Right lobe of liver (tissue), 6 donors: ENCODE measurements around the gene MICU2. TPM values are rescaled to one million over a fixed set of nuclear protein-coding genes. Genes with fewer than 3 reads are reported as not detected.

Experiments
- ATAC-seq, 4 donors: fragments of 200-7000 bp; cut with Tn5 transposase; one replicate each; pipeline ENCODE4 v1.9.1; 2020; ENCODE audit warnings: mild to moderate bottlenecking in 4 of 4, moderate library complexity in 4 of 4
- DNase-seq, 3 donors: peaks; one replicate each; pipeline ENCODE4 v3.0.0-alpha.2; 2020
- H3K27ac ChIP-seq, 3 donors: fragments of 200-600 bp; one replicate each; pipeline ENCODE4 v1.8.0; 2022
- H3K27me3 ChIP-seq, 2 donors: fragments of 200-600 bp; one replicate each; pipeline ENCODE4 v1.8.0; 2022
- H3K36me3 ChIP-seq, 4 donors: fragments of 200-600 bp; sonication (generic) in 1 of 4; one replicate each; pipeline versions ENCODE4 v1.5.1 to v1.8.0; 2017 to 2022; ENCODE audit warnings: control low read depth in 1 of 4
- H3K4me1 ChIP-seq, 4 donors: fragments of 200-600 bp; sonication (generic) in 1 of 4; one replicate each; pipeline versions ENCODE4 v1.5.1 to v1.8.0; 2017 to 2022; ENCODE audit warnings: control low read depth in 1 of 4
- H3K4me3 ChIP-seq, 3 donors: fragments of 200-600 bp; one replicate each; pipeline ENCODE4 v1.8.0; 2022
- H3K9me3 ChIP-seq, 4 donors: fragments of 200-600 bp; sonication (generic) in 1 of 4; one replicate each; pipeline versions ENCODE4 v1.5.1 to v1.8.0; 2017 to 2022; ENCODE audit warnings: control low read depth in 1 of 4
- POLR2A ChIP-seq: fragments of 450-650 bp; IDR thresholded peaks from one replicate; pipeline ENCODE4 v1.6.1; 2017; ENCODE audit warnings: antibody characterized with exemption, mild to moderate bottlenecking
- WGBS: methylation state at CpG from one replicate; pipeline ENCODE4 v1.1.6; 2018; ENCODE audit warnings: low coverage, low lambda C conversion rate; ENCODE audit not compliant: insufficient coverage; ENCODE audit errors: missing lambda C conversion rate; 5-methylcytosine and 5-hydroxymethylcytosine counted together
- intact Hi-C, 2 donors: fragments of 100-400 bp; cut with DNase I; formaldehyde crosslinking; loops; one replicate each; pipeline versions ENCODE4 v1.11.2 to v1.14.1; 2022
- total RNA-seq, 6 experiments: library from RNA; depleted of rRNA in 2 of 6; stranded (reverse); fragments of >200 nt in 2 of 6; fragmentation: NEBNext Ultra II Directional in 3 of 6; extraction: Animal tissue kit (Norgen Biotek cat#: 25700) in 3 of 6; gene quantifications; one replicate each; pipeline versions ENCODE4 v1.1.0 to v1.2.4, GENCODE V29; 2016 to 2023
- TF ChIP-seq, protein P1 (sequence below), 4 donors: fragments of 200-600 bp in 3 of 4; fragments of 450-650 bp in 1 of 4; IDR thresholded peaks; one replicate each; pipeline versions ENCODE4 v1.5.1 to v1.8.0; 2016 to 2022; ENCODE audit warnings: antibody characterized with exemption in 4 of 4, mild to moderate bottlenecking in 2 of 4
- donor health status: DM: no; HTN: yes; CAD: no.
- donor health status: DM: no; HTN: no; CAD: no.
- donor health status: DM: no; HTN: no; CAD: no.
- donor health status: DM: no; HTN: yes; CAD: no.
- donor health status: DM: no; HTN: yes; CAD: no.

Gene MICU2
- total RNA-seq, 6 experiments from 2014 or later: 13.1 to 71.1 (median 16.4) TPM

DNA sequence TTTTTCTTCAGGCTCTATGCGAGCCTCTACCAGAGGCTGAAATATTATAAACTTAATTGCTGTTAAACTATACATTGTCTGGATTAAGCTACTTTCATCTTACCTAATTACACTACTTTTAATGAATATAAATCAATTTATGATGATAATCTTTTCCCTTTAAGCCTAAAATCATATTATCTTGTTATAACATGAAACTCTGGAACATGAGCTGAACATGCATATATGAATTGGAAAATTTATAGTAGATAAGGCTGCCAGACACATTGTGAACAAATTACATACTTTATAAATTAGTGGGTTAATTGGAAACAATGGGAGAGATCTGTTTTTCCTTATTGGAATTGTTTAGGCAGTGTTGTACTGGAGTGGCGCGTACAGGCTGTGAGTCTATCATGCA lies 99.6 kb downstream of the MICU2 start:
- Histone ChIP-seq H3K36me3 (peaks cover 0 to 7% (median 0%) of the 10 kb centered on the region in 4 donors), H3K4me1 (no peaks in the 10 kb centered on the region), H3K27ac (no peak overlapping the region), H3K4me3 (no peak overlapping the region), H3K9me3 (no peaks in the 10 kb centered on the region), H3K27me3 (no peaks in the 10 kb centered on the region)
- DNase-seq (no peak), ATAC-seq (no peak)
- 100% methylated on average over 1 of the region's 3 CpGs for WGBS
- intact Hi-C loops: no loop called here
- TF ChIP-seq, protein P1, sequence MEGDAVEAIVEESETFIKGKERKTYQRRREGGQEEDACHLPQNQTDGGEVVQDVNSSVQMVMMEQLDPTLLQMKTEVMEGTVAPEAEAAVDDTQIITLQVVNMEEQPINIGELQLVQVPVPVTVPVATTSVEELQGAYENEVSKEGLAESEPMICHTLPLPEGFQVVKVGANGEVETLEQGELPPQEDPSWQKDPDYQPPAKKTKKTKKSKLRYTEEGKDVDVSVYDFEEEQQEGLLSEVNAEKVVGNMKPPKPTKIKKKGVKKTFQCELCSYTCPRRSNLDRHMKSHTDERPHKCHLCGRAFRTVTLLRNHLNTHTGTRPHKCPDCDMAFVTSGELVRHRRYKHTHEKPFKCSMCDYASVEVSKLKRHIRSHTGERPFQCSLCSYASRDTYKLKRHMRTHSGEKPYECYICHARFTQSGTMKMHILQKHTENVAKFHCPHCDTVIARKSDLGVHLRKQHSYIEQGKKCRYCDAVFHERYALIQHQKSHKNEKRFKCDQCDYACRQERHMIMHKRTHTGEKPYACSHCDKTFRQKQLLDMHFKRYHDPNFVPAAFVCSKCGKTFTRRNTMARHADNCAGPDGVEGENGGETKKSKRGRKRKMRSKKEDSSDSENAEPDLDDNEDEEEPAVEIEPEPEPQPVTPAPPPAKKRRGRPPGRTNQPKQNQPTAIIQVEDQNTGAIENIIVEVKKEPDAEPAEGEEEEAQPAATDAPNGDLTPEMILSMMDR (IDR thresholded peaks at IDR 0.05): no peak
- TF ChIP-seq POLR2A: no peak

DNA sequence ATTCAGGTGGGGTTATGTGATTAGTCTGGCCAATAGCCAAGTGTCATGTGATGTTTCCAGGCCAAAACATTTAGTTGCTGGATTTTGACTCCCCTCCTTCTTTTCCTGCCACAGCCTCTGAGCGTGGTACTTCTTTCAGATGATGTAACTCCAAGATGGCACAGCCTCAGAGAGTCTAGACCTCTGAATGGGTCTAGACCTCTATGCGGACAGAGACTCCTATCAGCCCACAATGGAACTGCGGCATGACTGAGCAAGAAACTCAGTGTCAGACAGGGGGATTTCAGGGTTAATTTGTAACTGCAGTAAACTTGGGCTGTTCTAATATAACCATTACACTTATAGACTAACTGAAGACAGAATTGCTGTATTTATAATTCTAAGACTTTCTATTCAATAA lies 102.3 kb downstream of the MICU2 start:
- TF ChIP-seq, protein P1 (IDR thresholded peaks at IDR 0.05): no peak
- TF ChIP-seq POLR2A: no peak
- 100% methylated on average over 2 of the region's 3 CpGs for WGBS
- Histone ChIP-seq H3K27me3 (no peaks in the 10 kb centered on the region), H3K9me3 (no peaks in the 10 kb centered on the region), H3K4me3 (no peak overlapping the region), H3K4me1 (no peaks in the 10 kb centered on the region), H3K27ac (no peak overlapping the region), H3K36me3 (no peaks in the 10 kb centered on the region)
- intact Hi-C loops: no loop called here
- no peak for ATAC-seq
- DNase-seq: no peak

DNA sequence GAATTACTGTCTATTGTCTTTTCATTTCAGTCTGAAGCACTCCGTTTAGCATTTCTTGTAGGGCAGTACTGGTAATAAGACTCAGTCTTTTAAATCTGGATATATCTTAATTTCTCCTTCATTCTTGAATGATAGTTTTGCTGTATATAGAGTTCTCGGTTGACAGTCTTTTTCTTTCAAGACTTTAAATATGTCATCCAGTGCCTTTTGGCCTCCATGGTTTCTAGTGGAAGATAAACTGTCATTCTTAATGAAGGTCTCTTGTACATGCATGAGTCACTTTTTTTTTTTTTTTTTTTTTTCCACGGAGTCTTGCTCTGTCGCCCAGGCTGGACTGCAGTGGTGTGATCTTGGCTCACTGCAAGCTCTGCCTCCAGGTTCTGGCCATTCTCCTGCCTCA lies 117.6 kb downstream of the MICU2 start:
- 86% methylated on average over 4 of the region's 4 CpGs for WGBS
- intact Hi-C loops: no loop called here

DNA sequence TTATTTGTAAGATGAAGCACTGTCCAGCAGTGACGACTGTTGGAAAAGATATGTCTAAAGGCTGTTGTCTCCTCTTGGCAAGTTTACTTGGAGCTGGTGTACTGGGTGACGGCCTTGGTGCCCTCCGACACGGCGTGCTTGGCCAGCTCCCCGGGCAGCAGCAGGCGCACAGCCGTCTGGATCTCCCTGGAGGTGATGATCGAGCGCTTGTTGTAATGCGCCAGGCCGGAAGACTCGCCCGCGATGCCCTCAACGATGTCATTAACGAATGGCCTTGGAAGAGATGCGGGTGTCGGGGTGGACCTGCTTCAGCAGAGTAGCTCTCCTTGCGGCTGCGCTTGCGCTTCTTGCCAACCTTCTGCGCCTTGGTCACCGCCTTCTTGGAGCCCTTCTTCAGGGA lies 120.2 kb downstream of the MICU2 start:
- intact Hi-C loops: no loop called here
- no peak for DNase-seq

More for the DNA sequence above, 117.6 kb downstream of the MICU2 start:
- no peaks in the 10 kb centered on the region for H3K9me3 ChIP-seq
- DNase-seq (no peak), ATAC-seq (no peak)
- no peak overlapping the region for H3K27ac ChIP-seq
- H3K4me1 ChIP-seq: no peaks in the 10 kb centered on the region
- TF ChIP-seq, protein P1 (IDR thresholded peaks at IDR 0.05): no peak
- no peak for TF ChIP-seq POLR2A
- no peaks in the 10 kb centered on the region for H3K36me3 ChIP-seq
- H3K4me3 ChIP-seq: no peak overlapping the region
- H3K27me3 ChIP-seq: no peaks in the 10 kb centered on the region

More for the DNA sequence above, 120.2 kb downstream of the MICU2 start:
- ATAC-seq: no peak
- TF ChIP-seq POLR2A: no peak
- TF ChIP-seq, protein P1 (IDR thresholded peaks at IDR 0.05): no peak
- Histone ChIP-seq H3K36me3 (no peaks in the 10 kb centered on the region), H3K4me1 (no peaks in the 10 kb centered on the region), H3K9me3 (no peaks in the 10 kb centered on the region), H3K27me3 (no peaks in the 10 kb centered on the region), H3K4me3 (no peak overlapping the region), H3K27ac (no peak overlapping the region)
- WGBS: 79% methylated on average over 3 of the region's 24 CpGs
